ENCODE results near the gene TRAPPC12.

The TRAPPC12 gene

GRCh38 chr2:3411103-3411502 lies 31.6 kb downstream of the TRAPPC12 start:
- no peak for TF ChIP-seq CSRNP3 (CRISPR knock-in tag; IDR thresholded peaks at IDR 0.05)
- no peak for ATAC-seq

GRCh38 chr2:3413697-3414096 lies 34.2 kb downstream of the TRAPPC12 start:
- ATAC-seq: no peak
- TF ChIP-seq ZNF565 (CRISPR knock-in tag; conservative IDR thresholded peaks at IDR 0.05; ENCODE audit: low read depth): no peak

- ATAC-seq: no peak
- TF ChIP-seq CREB5 (CRISPR knock-in tag; IDR thresholded peaks at IDR 0.05; ENCODE audit: low read depth): no peak
Observed at GRCh38 chr2:3414133-3414860, 34.8 kb downstream of the TRAPPC12 start.

GRCh38 chr2:3418766-3419404 lies 39.4 kb downstream of the TRAPPC12 start:
- TF ChIP-seq BACH2 (CRISPR knock-in tag; IDR thresholded peaks at IDR 0.05; ENCODE audit: borderline replicate concordance) (no peak), CREB5 (CRISPR knock-in tag; IDR thresholded peaks at IDR 0.05; ENCODE audit: low read depth) (no peak), PPARA (CRISPR knock-in tag; IDR thresholded peaks at IDR 0.05; ENCODE audit: borderline replicate concordance) (no peak), ZC3H10 (CRISPR knock-in tag; IDR thresholded peaks at IDR 0.05) (no peak), ESRRG (CRISPR knock-in tag; IDR thresholded peaks at IDR 0.05) (no peak), PATZ1 (CRISPR knock-in tag; IDR thresholded peaks at IDR 0.05; ENCODE audit: borderline replicate concordance) (no peak)
- ATAC-seq: no peak

GRCh38 chr2:3420076-3420768 lies 40.7 kb downstream of the TRAPPC12 start:
- no peak for ATAC-seq
- TF ChIP-seq TCF4 (CRISPR knock-in tag; IDR thresholded peaks at IDR 0.05; ENCODE audit: borderline replicate concordance): no peak
- TF ChIP-seq CSDC2 (CRISPR knock-in tag; IDR thresholded peaks at IDR 0.05): no peak
- no peak for TF ChIP-seq CSRNP3 (CRISPR knock-in tag; IDR thresholded peaks at IDR 0.05)
- TF ChIP-seq ESRRG (CRISPR knock-in tag; IDR thresholded peaks at IDR 0.05): no peak
- TF ChIP-seq ZNF70 (CRISPR knock-in tag; IDR thresholded peaks at IDR 0.05): no peak
- TF ChIP-seq GLIS3 (CRISPR knock-in tag; IDR thresholded peaks at IDR 0.05): no peak
- no peak for TF ChIP-seq TSHZ2 (CRISPR knock-in tag; IDR thresholded peaks at IDR 0.05)

All from SK-N-SH treated with all-trans-retinoic acid at 6 μM for 48 hours (cell line).